ENCODE results near the gene TTYH2. TPM values are rescaled to one million over a fixed set of nuclear protein-coding genes. Genes with fewer than 3 reads are reported as not detected.

The TTYH2 gene
- total RNA-seq, 6 donors from 2014 or later, result 2.4 to 10.5 (median 8.0) TPM

- no peak overlapping the region for H3K4me3 ChIP-seq
Observed at GRCh38 chr17:74244548-74244947, 31.2 kb downstream of the TTYH2 start.

GRCh38 chr17:74245145-74245831 lies 31.9 kb downstream of the TTYH2 start:
- TF ChIP-seq EP300 (IDR thresholded peaks at IDR 0.05) (no peak), POLR2A (IDR thresholded peaks at IDR 0.05) (no peak), POLR2AphosphoS5 (IDR thresholded peaks at IDR 0.05) (no peak)
- TF ChIP-seq, protein P1, sequence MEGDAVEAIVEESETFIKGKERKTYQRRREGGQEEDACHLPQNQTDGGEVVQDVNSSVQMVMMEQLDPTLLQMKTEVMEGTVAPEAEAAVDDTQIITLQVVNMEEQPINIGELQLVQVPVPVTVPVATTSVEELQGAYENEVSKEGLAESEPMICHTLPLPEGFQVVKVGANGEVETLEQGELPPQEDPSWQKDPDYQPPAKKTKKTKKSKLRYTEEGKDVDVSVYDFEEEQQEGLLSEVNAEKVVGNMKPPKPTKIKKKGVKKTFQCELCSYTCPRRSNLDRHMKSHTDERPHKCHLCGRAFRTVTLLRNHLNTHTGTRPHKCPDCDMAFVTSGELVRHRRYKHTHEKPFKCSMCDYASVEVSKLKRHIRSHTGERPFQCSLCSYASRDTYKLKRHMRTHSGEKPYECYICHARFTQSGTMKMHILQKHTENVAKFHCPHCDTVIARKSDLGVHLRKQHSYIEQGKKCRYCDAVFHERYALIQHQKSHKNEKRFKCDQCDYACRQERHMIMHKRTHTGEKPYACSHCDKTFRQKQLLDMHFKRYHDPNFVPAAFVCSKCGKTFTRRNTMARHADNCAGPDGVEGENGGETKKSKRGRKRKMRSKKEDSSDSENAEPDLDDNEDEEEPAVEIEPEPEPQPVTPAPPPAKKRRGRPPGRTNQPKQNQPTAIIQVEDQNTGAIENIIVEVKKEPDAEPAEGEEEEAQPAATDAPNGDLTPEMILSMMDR (IDR thresholded peaks at IDR 0.05), result no peak
- Histone ChIP-seq H3K9me3 (no peaks in the 10 kb centered on the region), H3K4me3 (no peak overlapping the region), H3K4me1 (peaks cover 0 to 24% (median 7%) of the 10 kb centered on the region in 4 donors), H3K36me3 (peaks cover 0 to 5% (median 0%) of the 10 kb centered on the region in 4 donors), H3K27me3 (no peaks in the 10 kb centered on the region), H3K27ac (no peak overlapping the region)
- WGBS, 2 donors, result 74 to 89% methylated on average over 9 to 14 of the region's 21 CpGs
- DNase-seq (peak in 1 of 2 donors; percentile 67), ATAC-seq (ENCODE audit: low FRiP score in 2 of 2) (no peak)

More at GRCh38 chr17:74244548-74244947, 31.2 kb downstream of the TTYH2 start:
- peak in 1 of 2 donors; percentile 52 for DNase-seq
- Histone ChIP-seq H3K4me1 (peaks cover 0 to 24% (median 7%) of the 10 kb centered on the region in 4 donors), H3K27me3 (no peaks in the 10 kb centered on the region), H3K27ac (no peak overlapping the region), H3K36me3 (peaks cover 0 to 5% (median 0%) of the 10 kb centered on the region in 4 donors), H3K9me3 (no peaks in the 10 kb centered on the region)
- TF ChIP-seq EP300 (IDR thresholded peaks at IDR 0.05) (no peak), POLR2A (IDR thresholded peaks at IDR 0.05) (no peak)
- TF ChIP-seq, protein P1 (IDR thresholded peaks at IDR 0.05), result no peak
- WGBS, 2 donors, result 50 to 62% methylated on average over 6 of the region's 6 CpGs
- no peak for ATAC-seq (ENCODE audit: low FRiP score in 2 of 2)

- WGBS, 2 donors, result 64 to 73% methylated on average over 1 to 5 of the region's 5 CpGs
- H3K4me1 ChIP-seq, result peaks cover 0 to 18% (median 7%) of the 10 kb centered on the region in 4 donors
- TF ChIP-seq POLR2A (IDR thresholded peaks at IDR 0.05), result no peak
- TF ChIP-seq, protein P1 (IDR thresholded peaks at IDR 0.05), result no peak
- no peak for TF ChIP-seq POLR2AphosphoS5 (IDR thresholded peaks at IDR 0.05)
- TF ChIP-seq EP300 (IDR thresholded peaks at IDR 0.05), result no peak
- peaks cover 0 to 5% (median 0%) of the 10 kb centered on the region in 4 donors for H3K36me3 ChIP-seq
- no peak overlapping the region for H3K27ac ChIP-seq
- no peaks in the 10 kb centered on the region for H3K27me3 ChIP-seq
- no peak overlapping the region for H3K4me3 ChIP-seq
- no peak for DNase-seq
- H3K9me3 ChIP-seq, result no peaks in the 10 kb centered on the region
- no peak for ATAC-seq (ENCODE audit: low FRiP score in 2 of 2)
Observed at GRCh38 chr17:74245871-74246270, 32.5 kb downstream of the TTYH2 start.

DNA sequence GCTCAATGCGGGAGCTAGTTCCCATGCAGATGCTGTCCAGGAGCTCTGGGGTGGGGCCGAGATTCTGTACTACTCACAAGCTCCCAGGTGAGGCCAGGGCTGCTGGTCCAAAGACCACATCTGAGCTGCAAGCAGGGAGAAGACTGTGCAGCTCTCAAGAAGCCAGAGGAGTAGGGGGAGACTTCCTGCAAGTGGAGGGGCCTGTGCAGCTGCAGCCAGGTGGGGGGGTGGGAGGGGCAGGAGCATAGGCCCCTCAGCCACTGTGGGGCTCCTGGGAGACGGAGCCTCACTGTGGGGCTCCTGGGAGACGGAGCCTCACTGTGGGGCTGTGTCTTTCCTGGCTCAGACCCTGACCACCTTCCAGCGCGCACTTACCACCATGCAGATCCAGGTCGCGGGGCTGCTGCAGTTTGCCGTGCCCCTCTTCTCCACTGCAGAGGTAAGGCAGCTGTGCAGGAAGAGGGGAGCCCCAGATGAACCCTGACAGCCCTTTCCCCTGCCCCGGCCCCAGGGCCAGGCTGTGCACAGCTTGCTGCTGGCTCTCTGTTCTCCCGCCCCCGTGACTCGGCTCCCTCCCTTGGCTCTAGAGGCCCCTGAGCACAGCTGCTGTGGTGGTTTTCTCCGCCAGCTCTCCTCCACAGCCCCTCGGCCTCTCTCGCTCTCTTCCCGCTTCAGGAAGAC lies 36.4 kb downstream of the TTYH2 start:
- no peaks in the 10 kb centered on the region for H3K9me3 ChIP-seq
- no peak for ATAC-seq (ENCODE audit: low FRiP score in 2 of 2)
- peaks cover 0 to 10% (median 0%) of the 10 kb centered on the region in 4 donors for H3K36me3 ChIP-seq
- no peaks in the 10 kb centered on the region for H3K4me1 ChIP-seq
- peak in 1 of 2 donors; percentile 62 for DNase-seq
- 74 to 93% methylated on average over 10 to 12 of the region's 17 CpGs for WGBS, 2 donors
- no peak overlapping the region for H3K4me3 ChIP-seq
- no peak overlapping the region for H3K27ac ChIP-seq
- TF ChIP-seq POLR2A (IDR thresholded peaks at IDR 0.05) (no peak), POLR2AphosphoS5 (IDR thresholded peaks at IDR 0.05) (no peak), EP300 (IDR thresholded peaks at IDR 0.05) (no peak)
- TF ChIP-seq, protein P1 (IDR thresholded peaks at IDR 0.05), result no peak
- no peaks in the 10 kb centered on the region for H3K27me3 ChIP-seq

Measured in upper lobe of left lung (tissue), 6 donors.